Mesodermal cell (in vitro differentiated cells): ENCODE results near the gene ERV3-1.
"Not testable (repeated sequence)": the region's sequence is repeated elsewhere in the genome, so short reads cannot be mapped to it uniquely, and the experiment has no call there.

Experiments
- H3K27ac ChIP-seq: 2 replicates; pipeline ENCODE4 v1.7.0; 2013; ENCODE audit warnings: mild to moderate bottlenecking, low read depth, low read length, moderate library complexity; ENCODE audit not compliant: severe bottlenecking
- H3K36me3 ChIP-seq: 2 replicates; pipeline ENCODE4 v1.7.1; 2013; ENCODE audit warnings: mild to moderate bottlenecking, low read length, moderate library complexity; ENCODE audit not compliant: control insufficient read depth, insufficient read depth
- H3K4me1 ChIP-seq: one replicate; pipeline ENCODE4 v1.7.1; 2013; ENCODE audit warnings: mild to moderate bottlenecking, low read length; ENCODE audit not compliant: insufficient read depth, control insufficient read depth, poor library complexity, severe bottlenecking
- H3K4me3 ChIP-seq: 2 replicates; pipeline ENCODE4 v1.7.0; 2013; ENCODE audit warnings: low read length, control low read depth, mild to moderate bottlenecking; ENCODE audit not compliant: insufficient read depth, poor library complexity, severe bottlenecking; ENCODE audit errors: extremely low read depth
- H3K9me3 ChIP-seq: 2 replicates; pipeline ENCODE4 v1.7.1; 2013; ENCODE audit warnings: mild to moderate bottlenecking, low read length, moderate library complexity; ENCODE audit not compliant: control insufficient read depth
- WGBS, 2 experiments: methylation state at CpG; one replicate each; pipeline ENCODE4 v1.1.5; 2013; ENCODE audit warnings: missing lambda C conversion rate in 2 of 2; ENCODE audit not compliant: insufficient coverage in 2 of 2; 5-methylcytosine and 5-hydroxymethylcytosine counted together

ERV3-1 gene

DNA sequence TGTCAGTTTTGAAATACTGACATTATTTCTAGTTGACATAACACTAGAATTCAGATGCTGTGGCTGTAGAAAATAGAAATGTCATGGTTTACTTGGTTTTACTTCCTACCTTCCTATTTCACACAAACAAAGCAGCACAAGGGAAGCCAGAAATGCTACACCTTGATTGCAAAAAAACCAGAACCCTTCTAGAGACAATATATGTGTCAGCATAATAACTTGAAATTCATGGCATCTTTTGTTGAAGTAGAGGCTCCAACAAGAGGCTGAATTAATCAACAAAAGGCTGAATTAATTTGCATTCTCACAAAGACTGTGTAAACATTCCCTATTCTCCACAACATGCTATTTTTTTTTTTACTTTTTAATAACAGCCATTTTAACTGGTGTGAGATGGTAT is 40.9 kb downstream of the ERV3-1 start:
- Histone ChIP-seq H3K4me3 (no peak overlapping the region), H3K9me3 (peaks cover 4% of the 10 kb centered on the region), H3K27ac (no peak overlapping the region), H3K36me3 (no peaks in the 10 kb centered on the region), H3K4me1 (no peaks in the 10 kb centered on the region)

GRCh38 chr7:64959072-64959747 is 47.3 kb downstream of the ERV3-1 start:
- Histone ChIP-seq H3K36me3 (no peaks in the 10 kb centered on the region), H3K4me1 (no peaks in the 10 kb centered on the region), H3K9me3 (peaks cover 5% of the 10 kb centered on the region), H3K4me3 (no peak overlapping the region), H3K27ac (no peak overlapping the region)
- 77 to 86% methylated on average over 1 of the region's 3 CpGs for WGBS, 2 experiments

- no peak overlapping the region for H3K27ac ChIP-seq
- WGBS, 2 experiments, result no CpG with 5 or more reads among the region's 1 CpG
- H3K4me1 ChIP-seq, result peaks cover 4% of the 10 kb centered on the region
- H3K36me3 ChIP-seq, result no peaks in the 10 kb centered on the region
- no peak overlapping the region for H3K4me3 ChIP-seq
- no peaks in the 10 kb centered on the region for H3K9me3 ChIP-seq
These were observed 55.1 kb downstream of the ERV3-1 start for GRCh38 chr7:64951250-64951848.

- H3K9me3 ChIP-seq, H3K4me3 ChIP-seq, H3K27ac ChIP-seq, H3K4me1 ChIP-seq, H3K36me3 ChIP-seq: not testable (repeated sequence)
- WGBS, 2 experiments, result 0% methylated on average over 1 of the region's 9 CpGs
These were observed 55.8 kb downstream of the ERV3-1 start for GRCh38 chr7:64950673-64951072.

- H3K9me3 ChIP-seq, H3K4me1 ChIP-seq, H3K4me3 ChIP-seq, H3K27ac ChIP-seq, H3K36me3 ChIP-seq: not testable (repeated sequence)
- WGBS, 2 experiments, result 100% methylated on average over 1 of the region's 1 CpG; no CpG with 5 or more reads in 1 of the 2 experiments
These were observed 57.7 kb downstream of the ERV3-1 start for GRCh38 chr7:64948774-64949173.

DNA sequence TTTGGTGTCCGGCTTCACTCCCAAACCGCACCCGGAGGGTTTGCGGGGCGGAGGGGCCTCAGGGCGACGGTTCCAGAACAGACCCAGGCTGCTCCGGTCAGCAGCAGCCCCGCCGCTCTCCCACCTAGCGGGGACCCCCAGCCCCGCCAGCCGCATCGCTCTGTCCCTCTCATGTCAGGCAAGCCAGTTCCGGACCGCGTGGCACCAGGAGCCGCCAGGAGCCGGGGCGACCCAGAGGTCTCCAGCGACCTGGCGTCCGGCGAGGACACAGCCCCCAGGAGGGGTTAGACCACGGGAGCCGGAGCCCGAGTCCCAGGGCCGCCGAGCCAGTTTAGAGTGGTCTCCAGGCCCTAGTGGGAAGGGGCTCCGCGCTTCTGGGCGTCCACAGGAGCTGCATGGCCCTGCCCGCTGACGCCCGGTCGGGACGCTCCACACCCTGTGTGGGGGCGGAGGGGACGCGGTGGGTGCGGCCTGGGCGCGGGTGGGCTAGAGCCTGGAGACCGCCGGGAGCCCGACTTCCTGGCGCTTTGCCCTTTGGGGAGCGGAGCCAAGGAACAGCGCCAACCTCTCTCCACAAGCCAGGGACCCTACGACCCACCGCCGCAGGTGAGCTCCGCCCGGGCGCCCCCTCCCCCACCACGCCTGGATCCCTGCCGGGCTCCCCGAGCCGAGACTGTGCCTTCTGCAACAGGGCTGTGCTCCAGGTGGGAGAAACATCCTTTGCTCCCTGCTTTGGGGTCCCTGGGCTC is 59.1 kb downstream of the ERV3-1 start:
- Histone ChIP-seq H3K4me3 (peak overlapping the region; percentile 31), H3K36me3 (no peaks in the 10 kb centered on the region), H3K4me1 (peaks cover 9% of the 10 kb centered on the region), H3K9me3 (no peaks in the 10 kb centered on the region), H3K27ac (no peak overlapping the region)
- WGBS, 2 experiments, result 2 to 8% methylated on average over 32 to 47 of the region's 59 CpGs

DNA sequence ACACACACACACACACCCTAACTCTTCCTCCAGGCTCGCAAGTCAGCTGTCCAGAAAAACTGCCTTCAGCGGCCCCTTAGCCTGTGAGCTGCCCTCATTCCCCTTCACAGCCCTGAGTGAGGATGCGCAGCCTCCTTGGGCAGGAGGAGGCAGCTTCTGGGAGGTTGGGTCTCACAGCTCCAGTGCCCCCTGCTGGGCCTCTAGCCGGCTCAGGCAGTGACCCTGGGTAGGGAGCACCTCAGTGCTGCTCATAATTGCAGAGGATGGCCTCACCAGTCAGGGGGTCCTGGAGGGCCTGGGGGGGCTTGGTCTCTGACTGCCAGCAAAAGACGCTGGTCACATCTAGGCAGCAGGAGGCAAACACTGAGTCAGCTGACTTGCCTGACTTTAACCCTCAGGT is 59.7 kb downstream of the ERV3-1 start:
- no peaks in the 10 kb centered on the region for H3K9me3 ChIP-seq
- H3K4me1 ChIP-seq, result peaks cover 9% of the 10 kb centered on the region
- no peak overlapping the region for H3K4me3 ChIP-seq
- no peak overlapping the region for H3K27ac ChIP-seq
- 36 to 41% methylated on average over 3 to 4 of the region's 5 CpGs for WGBS, 2 experiments
- no peaks in the 10 kb centered on the region for H3K36me3 ChIP-seq

GRCh38 chr7:64945503-64946175 is 60.8 kb downstream of the ERV3-1 start:
- H3K36me3 ChIP-seq, result no peaks in the 10 kb centered on the region
- no peak overlapping the region for H3K4me3 ChIP-seq
- 76 to 86% methylated on average over 2 of the region's 2 CpGs for WGBS, 2 experiments
- H3K9me3 ChIP-seq, result no peaks in the 10 kb centered on the region
- H3K27ac ChIP-seq, result no peak overlapping the region
- H3K4me1 ChIP-seq, result peaks cover 9% of the 10 kb centered on the region

GRCh38 chr7:64944667-64945502 is 61.6 kb downstream of the ERV3-1 start:
- 71 to 90% methylated on average over 2 to 4 of the region's 5 CpGs for WGBS, 2 experiments
- H3K4me3 ChIP-seq, H3K27ac ChIP-seq, H3K36me3 ChIP-seq, H3K4me1 ChIP-seq, H3K9me3 ChIP-seq: not testable (repeated sequence)
